GM12878 (cell line): ENCODE data around the gene GLS. TPM values are rescaled to one million over a fixed set of nuclear protein-coding genes. Genes with fewer than 3 reads are reported as not detected.
A peak's percentile ranks its signal among the peaks of the same experiment; 100 is the strongest.

Experiments used
- ATAC-seq: fragments of 200-7000 bp; cut with Tn5 transposase; 3 replicates; pipeline ENCODE4 v1.9.1; 2020; ENCODE audit warnings: mild to moderate bottlenecking, moderate library complexity
- BruUV-seq: library from RNA; stranded (reverse); fragments of 400-500 nt; replicated peaks from 2 replicates; lab custom pipeline; 2021; lab: Mats Ljungman, UMichigan
- CTCF ChIA-PET: fragments of 300-600 bp; sonication (Branson Sonifier 250); formaldehyde crosslinking; extraction: SDS; loops from one replicate; lab custom pipeline; 2021; ENCODE audit warnings: inconsistent platforms; lab: Yijun Ruan, JAX
- POLR2A ChIA-PET: fragments of 350-600 bp; formaldehyde crosslinking; extraction: SDS; loops from one replicate; lab custom pipeline; 2021; ENCODE audit warnings: inconsistent platforms; lab: Charles Lee
- RAD21 ChIA-PET: fragments of 300-600 bp; sonication (Branson Sonifier 250); formaldehyde crosslinking; loops from one replicate; lab custom pipeline; 2023; ENCODE audit warnings: antibody characterized with exemption; ENCODE audit not compliant: unreplicated experiment; lab: Charles Lee
- SMC1A ChIA-PET: fragments of 300-600 bp; sonication (Branson Sonifier 250); formaldehyde crosslinking; loops from one replicate; lab custom pipeline; 2023; ENCODE audit not compliant: unreplicated experiment, uncharacterized antibody; lab: Charles Lee
- DNase-seq: peaks from one replicate; pipeline ENCODE4 v3.0.0-alpha.2; 2011; ENCODE audit warnings: low read depth, low spot score
- FAIRE-seq: peaks from 3 replicates; lab custom pipeline; 2011; peaks lifted over from hg19 to GRCh38; lab: Jason Lieb, UNC
- H2AFZ ChIP-seq: 2 replicates; pipeline ENCODE4 v1.6.0; 2011; ENCODE audit warnings: low read depth, low read length, control low read depth; ENCODE audit not compliant: control insufficient read depth
- H3K27ac ChIP-seq: 2 replicates; pipeline ENCODE4 v1.5.1; 2011; ENCODE audit warnings: control low read depth; ENCODE audit not compliant: control insufficient read depth, insufficient read depth
- H3K27me3 ChIP-seq, 2 experiments: replicated peaks in 1 of 2; 2 replicates each; pipeline versions ENCODE4 v1.6.0 to v1.6.1; 2011; ENCODE audit warnings: low read length in 1 of 2; ENCODE audit not compliant: control insufficient read depth in 2 of 2, insufficient read depth in 2 of 2
- H3K36me3 ChIP-seq, 2 experiments: 2 replicates each; pipeline ENCODE4 v1.5.1; 2011; ENCODE audit warnings: low read length in 1 of 2; ENCODE audit not compliant: control insufficient read depth in 2 of 2, insufficient read depth in 2 of 2
- H3K4me1 ChIP-seq: 2 replicates; pipeline ENCODE4 v1.6.1; 2011; ENCODE audit warnings: mild to moderate bottlenecking, low read length, moderate library complexity, mixed read lengths; ENCODE audit not compliant: control insufficient read depth, insufficient read depth
- H3K4me2 ChIP-seq: 2 replicates; pipeline ENCODE4 v1.6.0; 2011; ENCODE audit warnings: control low read depth; ENCODE audit not compliant: control insufficient read depth, insufficient read depth
- H3K4me3 ChIP-seq: fragments of 200-600 bp; sonication (generic); 2 replicates; pipeline ENCODE4 v1.5.1; 2016
- H3K79me2 ChIP-seq: 2 replicates; pipeline ENCODE4 v1.6.0; 2011; ENCODE audit warnings: low read length; ENCODE audit not compliant: control insufficient read depth, insufficient read depth
- H3K9ac ChIP-seq: 2 replicates; pipeline ENCODE4 v1.8.0; 2011; ENCODE audit warnings: low read length, control low read depth, mixed read lengths; ENCODE audit not compliant: control insufficient read depth, insufficient read depth
- H3K9me3 ChIP-seq: replicated peaks from 3 replicates; pipeline ENCODE4 v1.5.1; 2011; ENCODE audit warnings: mild to moderate bottlenecking, low read length; ENCODE audit not compliant: control insufficient read depth, insufficient read depth
- H4K20me1 ChIP-seq: 2 replicates; pipeline ENCODE4 v1.6.0; 2011; ENCODE audit not compliant: control insufficient read depth, insufficient read depth
- CBFB ChIP-seq: IDR thresholded peaks from 2 replicates; pipeline ENCODE4 v1.6.1; 2016; ENCODE audit warnings: antibody characterized with exemption, low read depth
- DPF2 ChIP-seq: fragments of 450-650 bp; IDR thresholded peaks from 2 replicates; pipeline ENCODE4 v1.6.1; 2017; ENCODE audit warnings: mild to moderate bottlenecking
- FOXK2 ChIP-seq: fragments of 450-650 bp; IDR thresholded peaks from 2 replicates; pipeline ENCODE4 v1.6.1; 2017; ENCODE audit warnings: mild to moderate bottlenecking, moderate library complexity
- HCFC1 ChIP-seq: fragments of 150-350 bp; IDR thresholded peaks from 2 replicates; pipeline ENCODE4 v1.6.1; 2014; ENCODE audit warnings: low read length
- KLF5 ChIP-seq: fragments of 450-650 bp; IDR thresholded peaks from 2 replicates; pipeline ENCODE4 v1.6.1; 2014; ENCODE audit warnings: mild to moderate bottlenecking; ENCODE audit not compliant: partially characterized antibody
- PML ChIP-seq: IDR thresholded peaks from 2 replicates; pipeline ENCODE4 v1.6.1; 2012; ENCODE audit warnings: low read length, inconsistent platforms
- POLR2AphosphoS5 ChIP-seq: IDR thresholded peaks from 2 replicates; pipeline ENCODE4 v1.6.1; 2011; ENCODE audit warnings: mild to moderate bottlenecking, low read length, inconsistent platforms
- RBBP5 ChIP-seq: fragments of 200-600 bp; sonication (generic); conservative IDR thresholded peaks from 2 replicates; pipeline ENCODE4 v1.6.1; 2016
- TBL1XR1 ChIP-seq: IDR thresholded peaks from 2 replicates; pipeline ENCODE4 v1.6.1; 2012; ENCODE audit warnings: low read depth, low read length, improper control_type of control experiment
- ZNF384 ChIP-seq: IDR thresholded peaks from 2 replicates; pipeline ENCODE4 v1.6.1; 2012; ENCODE audit warnings: low read depth, mild to moderate bottlenecking, low read length, improper control_type of control experiment, borderline replicate concordance
- WGBS: methylation state at CpG from one replicate; pipeline ENCODE4 v1.1.6; 2016; ENCODE audit warnings: low lambda C conversion rate; ENCODE audit not compliant: insufficient replicate concordance, insufficient coverage; ENCODE audit errors: missing lambda C conversion rate; 5-methylcytosine and 5-hydroxymethylcytosine counted together
- in situ Hi-C: fragments of 300-500 bp; cut with MboI; formaldehyde crosslinking; loops from 9 replicates; pipeline ENCODE4 v1.14.3; 2018; ENCODE audit warnings: mixed read lengths
- intact Hi-C: fragments of 100-400 bp; cut with micrococcal nuclease; formaldehyde crosslinking; loops from one replicate; pipeline ENCODE4 v1.14.2; 2022; ENCODE audit not compliant: unreplicated experiment
- polyA plus RNA-seq, 11 experiments: library from polyadenylated mRNA; depleted of rRNA in 4 of 11; unstranded in 6 of 11; stranded (reverse) in 5 of 11; fragments of >200 nt; fragmentation: Nextera tagmentation in 4 of 11; fragmentation: Illumina TruSeq in 1 of 11; extraction: Ambion mirVana in 4 of 11; extraction: Trizol in 1 of 11; gene quantifications; 1 replicate in 1 of 11; 2 replicates in 10 of 11; pipeline versions ENCODE4 v1.2.1 to v1.2.3, GENCODE V29; 2011 to 2016; ENCODE audit warnings: inconsistent platforms in 2 of 11, missing spikeins in 2 of 11, low read depth in 1 of 11
- total RNA-seq, 4 experiments: library from RNA; depleted of rRNA in 3 of 4; stranded (reverse); fragments of >200 nt in 3 of 4; fragmentation: Illumina TruSeq in 1 of 4; extraction: Trizol in 1 of 4; gene quantifications; 2 replicates each; pipeline versions ENCODE4 v1.2.1 to v1.2.3, GENCODE V29; 2013 to 2021
- TF ChIP-seq, protein P1 (sequence below): IDR thresholded peaks from 2 replicates; pipeline ENCODE4 v1.6.1; 2011; ENCODE audit warnings: mild to moderate bottlenecking, low read depth, low read length, moderate library complexity; ENCODE audit not compliant: insufficient replicate concordance
- TF ChIP-seq, protein P2 (sequence below): fragments of 450-650 bp; IDR thresholded peaks from 2 replicates; pipeline ENCODE4 v1.6.1; 2014; ENCODE audit warnings: mild to moderate bottlenecking

Gene GLS
- total and polyA plus RNA-seq, 10 of the 15 experiments (the other 5 are each of a cell fraction or from before 2014, with no cell fraction given), result 15.7 to 145 (median 70.8) TPM

DNA sequence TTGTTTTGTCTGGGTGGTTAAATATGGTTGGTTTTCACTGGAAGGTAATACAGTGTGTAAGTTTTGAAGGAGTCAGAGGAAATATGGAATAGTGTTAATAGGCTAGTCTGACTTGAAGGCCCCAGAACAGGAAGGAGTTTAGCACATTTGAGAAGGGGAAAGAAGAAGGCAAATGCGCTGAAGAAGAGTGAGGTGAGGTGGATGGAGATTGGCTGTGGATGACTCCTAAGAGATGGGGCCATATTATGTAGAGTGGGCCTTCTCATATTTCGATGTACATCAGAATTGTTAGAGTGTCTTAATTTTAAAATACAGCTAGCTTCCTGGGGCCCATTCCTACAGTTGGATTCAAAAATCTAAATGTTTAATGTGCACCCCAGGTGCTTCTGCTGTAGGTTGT, 61.0 kb downstream of the GLS start:
- FAIRE-seq, result no peak
- ChIA-PET POLR2A (no interaction called here), RAD21 (no interaction called here)
- Histone ChIP-seq H3K9me3 (no peaks in the 10 kb centered on the region), H3K4me1 (no peaks in the 10 kb centered on the region), H3K27ac (no peak overlapping the region)
- intact Hi-C loops, result no loop called here
- TF ChIP-seq CBFB (0 out of 2 replicates have a peak, but pooled peaks have one; percentile 23), FOXK2 (no peak)
- TF ChIP-seq, all 136 proteins: peak for 1
- no TSS peak for BruUV-seq
- in situ Hi-C loops, result no loop called here
- Histone ChIP-seq H3K27me3 (no peaks in the 10 kb centered on the region), H3K79me2 (no peaks in the 10 kb centered on the region), H4K20me1 (no peaks in the 10 kb centered on the region), H2AFZ (no peak overlapping the region), H3K9ac (no peak overlapping the region), H3K4me3 (no peak overlapping the region), H3K4me2 (no peak overlapping the region), H3K36me3 (no peaks in the 10 kb centered on the region)
- CTCF ChIA-PET, result interaction anchor here (1.4 to 3.1 kb wide), 2 partner anchors 18 to 91 kb away, joined by 3 to 11 read pairs; no protein-coding TSS in a partner anchor
- DNase-seq, result no peak
- WGBS, result 100% methylated on average over 2 of the region's 2 CpGs
- no peak; the same call in none of the 3 replicates for ATAC-seq
- SMC1A ChIA-PET, result interaction anchor here (1.1 to 1.2 kb wide), 2 partner anchors 53 to 91 kb away, joined by 3 to 4 read pairs; no protein-coding TSS in a partner anchor

DNA sequence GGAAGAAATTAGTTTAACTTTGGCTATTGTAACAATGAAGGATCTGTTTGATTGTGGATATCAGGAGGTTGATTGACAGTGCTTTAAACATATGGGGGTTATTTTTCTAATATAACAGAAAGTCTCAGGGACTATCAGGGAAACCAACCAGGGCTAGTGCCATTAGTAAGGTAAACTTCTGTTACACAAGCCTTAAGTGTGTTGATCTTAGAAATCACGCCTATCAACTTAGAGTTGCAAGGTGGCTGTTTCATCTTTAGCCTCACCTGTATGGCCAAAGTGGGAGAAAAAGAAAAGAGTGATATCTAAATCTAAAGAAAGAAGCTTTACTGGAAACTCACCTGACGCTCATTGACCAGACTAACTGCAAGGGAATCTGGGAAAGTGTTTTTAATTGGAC, 62.1 kb downstream of the GLS start:
- Histone ChIP-seq H3K4me1 (peaks cover 1% of the 10 kb centered on the region; the same call in 1 of the 2 replicates), H3K79me2 (no peaks in the 10 kb centered on the region), H3K4me2 (no peak overlapping the region), H3K27me3 (no peaks in the 10 kb centered on the region), H4K20me1 (no peaks in the 10 kb centered on the region), H3K9me3 (no peaks in the 10 kb centered on the region), H3K27ac (no peak overlapping the region), H2AFZ (no peak overlapping the region), H3K9ac (no peak overlapping the region), H3K4me3 (no peak overlapping the region), H3K36me3 (no peaks in the 10 kb centered on the region)
- ChIA-PET RAD21 (no interaction called here), POLR2A (no interaction called here), SMC1A (interaction anchor here (0.8 to 1.1 kb wide), 2 partner anchors 31 to 92 kb away, joined by 3 read pairs; no protein-coding TSS in a partner anchor), CTCF (interaction anchor here (0.6 to 3.1 kb wide), 4 partner anchors 25 to 778 kb away, joined by 3 to 11 read pairs (median 3); no protein-coding TSS in a partner anchor)
- intact Hi-C loops (no loop called here), in situ Hi-C loops (no loop called here)
- ATAC-seq (no peak), FAIRE-seq (no peak), DNase-seq (no peak)
- TSS peak; percentile 37 for BruUV-seq
- TF ChIP-seq, protein P1, sequence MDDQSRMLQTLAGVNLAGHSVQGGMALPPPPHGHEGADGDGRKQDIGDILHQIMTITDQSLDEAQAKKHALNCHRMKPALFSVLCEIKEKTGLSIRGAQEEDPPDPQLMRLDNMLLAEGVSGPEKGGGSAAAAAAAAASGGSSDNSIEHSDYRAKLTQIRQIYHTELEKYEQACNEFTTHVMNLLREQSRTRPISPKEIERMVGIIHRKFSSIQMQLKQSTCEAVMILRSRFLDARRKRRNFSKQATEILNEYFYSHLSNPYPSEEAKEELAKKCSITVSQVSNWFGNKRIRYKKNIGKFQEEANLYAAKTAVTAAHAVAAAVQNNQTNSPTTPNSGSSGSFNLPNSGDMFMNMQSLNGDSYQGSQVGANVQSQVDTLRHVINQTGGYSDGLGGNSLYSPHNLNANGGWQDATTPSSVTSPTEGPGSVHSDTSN, result no peak
- no peak for TF ChIP-seq ZNF384
- TF ChIP-seq, protein P2, sequence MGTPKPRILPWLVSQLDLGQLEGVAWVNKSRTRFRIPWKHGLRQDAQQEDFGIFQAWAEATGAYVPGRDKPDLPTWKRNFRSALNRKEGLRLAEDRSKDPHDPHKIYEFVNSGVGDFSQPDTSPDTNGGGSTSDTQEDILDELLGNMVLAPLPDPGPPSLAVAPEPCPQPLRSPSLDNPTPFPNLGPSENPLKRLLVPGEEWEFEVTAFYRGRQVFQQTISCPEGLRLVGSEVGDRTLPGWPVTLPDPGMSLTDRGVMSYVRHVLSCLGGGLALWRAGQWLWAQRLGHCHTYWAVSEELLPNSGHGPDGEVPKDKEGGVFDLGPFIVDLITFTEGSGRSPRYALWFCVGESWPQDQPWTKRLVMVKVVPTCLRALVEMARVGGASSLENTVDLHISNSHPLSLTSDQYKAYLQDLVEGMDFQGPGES, result no peak
- TF ChIP-seq PML, result no peak
- TF ChIP-seq DPF2, result no peak
- no peak for TF ChIP-seq KLF5
- TF ChIP-seq HCFC1, result no peak
- no peak for TF ChIP-seq RBBP5
- TF ChIP-seq POLR2AphosphoS5, result no peak
- no peak for TF ChIP-seq TBL1XR1
- WGBS, result 95% methylated on average over 2 of the region's 2 CpGs
